Prostate gland (tissue), 2 donors: ENCODE results near the gene RHPN2.
A peak's percentile ranks its signal among the peaks of the same experiment; 100 is the strongest.
"Not testable (repeated sequence)": the region's sequence is repeated elsewhere in the genome, so short reads cannot be mapped to it uniquely, and the experiment has no call there.

Source experiments
- POLR2A ChIP-seq: fragments of 450-650 bp; IDR thresholded peaks from one replicate; pipeline ENCODE4 v1.6.1; 2016; ENCODE audit warnings: antibody characterized with exemption, mild to moderate bottlenecking
- POLR2AphosphoS5 ChIP-seq: sonication (generic); formaldehyde crosslinking; IDR thresholded peaks from one replicate; pipeline ENCODE4 v1.6.1; 2017; ENCODE audit warnings: antibody characterized with exemption
- TF ChIP-seq, protein P1 (sequence below), 4 experiments: fragments of 200-600 bp in 2 of 4; fragments of 450-650 bp in 2 of 4; sonication (generic) in 2 of 4; IDR thresholded peaks; 1 replicate in 3 of 4; 2 replicates in 1 of 4; pipeline ENCODE4 v1.5.1; 2016 to 2019; ENCODE audit warnings: antibody characterized with exemption in 4 of 4, mild to moderate bottlenecking in 2 of 4, moderate library complexity in 2 of 4

DNA sequence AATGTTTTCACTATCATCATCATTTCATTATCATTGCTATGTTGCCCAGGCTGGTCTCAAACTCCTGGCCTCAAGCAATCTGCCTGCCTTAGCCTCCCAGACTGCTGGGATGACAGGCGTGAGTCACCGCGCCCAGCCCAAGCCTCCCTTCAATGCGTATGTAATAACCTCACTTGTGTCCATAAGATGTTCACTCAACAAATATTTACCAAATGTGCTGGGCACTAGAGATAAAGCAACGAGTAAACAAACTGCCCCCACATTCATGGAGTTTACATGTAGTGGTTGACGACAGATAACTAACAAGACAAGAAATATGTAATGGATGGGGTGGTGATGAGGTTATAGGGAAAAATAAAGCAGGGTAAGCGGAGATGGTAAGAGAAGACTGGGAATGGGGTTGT lies 67.6 kb downstream of the RHPN2 start:
- TF ChIP-seq, protein P1, sequence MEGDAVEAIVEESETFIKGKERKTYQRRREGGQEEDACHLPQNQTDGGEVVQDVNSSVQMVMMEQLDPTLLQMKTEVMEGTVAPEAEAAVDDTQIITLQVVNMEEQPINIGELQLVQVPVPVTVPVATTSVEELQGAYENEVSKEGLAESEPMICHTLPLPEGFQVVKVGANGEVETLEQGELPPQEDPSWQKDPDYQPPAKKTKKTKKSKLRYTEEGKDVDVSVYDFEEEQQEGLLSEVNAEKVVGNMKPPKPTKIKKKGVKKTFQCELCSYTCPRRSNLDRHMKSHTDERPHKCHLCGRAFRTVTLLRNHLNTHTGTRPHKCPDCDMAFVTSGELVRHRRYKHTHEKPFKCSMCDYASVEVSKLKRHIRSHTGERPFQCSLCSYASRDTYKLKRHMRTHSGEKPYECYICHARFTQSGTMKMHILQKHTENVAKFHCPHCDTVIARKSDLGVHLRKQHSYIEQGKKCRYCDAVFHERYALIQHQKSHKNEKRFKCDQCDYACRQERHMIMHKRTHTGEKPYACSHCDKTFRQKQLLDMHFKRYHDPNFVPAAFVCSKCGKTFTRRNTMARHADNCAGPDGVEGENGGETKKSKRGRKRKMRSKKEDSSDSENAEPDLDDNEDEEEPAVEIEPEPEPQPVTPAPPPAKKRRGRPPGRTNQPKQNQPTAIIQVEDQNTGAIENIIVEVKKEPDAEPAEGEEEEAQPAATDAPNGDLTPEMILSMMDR (IDR thresholded peaks at IDR 0.05), result not testable (repeated sequence)
- TF ChIP-seq POLR2A, result not testable (repeated sequence)
- peak; percentile 47 for TF ChIP-seq POLR2AphosphoS5
